Measurements from ENCODE around the gene TSEN54.

The TSEN54 gene

GRCh38 chr17:75546181-75546580 is 29.9 kb downstream of the TSEN54 start:
- DNase-seq = no peak

- no peak for DNase-seq
Measured at GRCh38 chr17:75547091-75547490, 30.8 kb downstream of the TSEN54 start.

- no peak for DNase-seq
Measured at GRCh38 chr17:75548813-75549212, 32.5 kb downstream of the TSEN54 start.

- DNase-seq = no peak
Measured at GRCh38 chr17:75549246-75550138, 33.2 kb downstream of the TSEN54 start.

GRCh38 chr17:75550139-75550465 is 33.8 kb downstream of the TSEN54 start:
- DNase-seq = no peak

- DNase-seq = no peak
Measured at GRCh38 chr17:75551266-75551665, 34.9 kb downstream of the TSEN54 start.

- no peak for DNase-seq
Measured at GRCh38 chr17:75552425-75553294, 36.3 kb downstream of the TSEN54 start.

- DNase-seq = no peak
Measured at GRCh38 chr17:75553295-75554110, 37.2 kb downstream of the TSEN54 start.

- DNase-seq = no peak
Measured at GRCh38 chr17:75555679-75556153, 39.4 kb downstream of the TSEN54 start.

- no peak for DNase-seq
Measured at GRCh38 chr17:75557075-75557851, 40.9 kb downstream of the TSEN54 start.

- no peak for DNase-seq
Measured at GRCh38 chr17:75557852-75558665, 41.7 kb downstream of the TSEN54 start.

- no peak for DNase-seq
Measured at GRCh38 chr17:75558666-75559530, 42.6 kb downstream of the TSEN54 start.

- DNase-seq = no peak
Measured at GRCh38 chr17:75559958-75560533, 43.7 kb downstream of the TSEN54 start.

GRCh38 chr17:75561927-75562603 is 45.7 kb downstream of the TSEN54 start:
- DNase-seq = no peak

- no peak for DNase-seq
Measured at GRCh38 chr17:75563063-75563758, 46.9 kb downstream of the TSEN54 start.

GRCh38 chr17:75564195-75564594 is 47.9 kb downstream of the TSEN54 start:
- DNase-seq = no peak

- no peak for DNase-seq
Measured at GRCh38 chr17:75565066-75565465, 48.7 kb downstream of the TSEN54 start.

GRCh38 chr17:75565618-75566017 is 49.3 kb downstream of the TSEN54 start:
- DNase-seq = no peak

- no peak for DNase-seq
Measured at GRCh38 chr17:75566416-75566815, 50.1 kb downstream of the TSEN54 start.
